Vagina (tissue), 2 donors: Measurements from ENCODE around the gene MYO1E.

ENCODE experiments used
- CTCF ChIP-seq, 3 experiments: fragments of 450-650 bp in 2 of 3; fragments of 200-600 bp in 1 of 3; sonication (generic) in 1 of 3; IDR thresholded peaks; one replicate each; pipeline ENCODE4 v1.5.1; 2017 to 2019; ENCODE audit warnings: antibody characterized with exemption in 3 of 3, mild to moderate bottlenecking in 2 of 3, moderate library complexity in 2 of 3
- POLR2A ChIP-seq, 2 donors: fragments of 450-650 bp; IDR thresholded peaks; one replicate each; pipeline ENCODE4 v1.6.1; 2017; ENCODE audit warnings: antibody characterized with exemption in 2 of 2, mild to moderate bottlenecking in 2 of 2, moderate library complexity in 2 of 2
- POLR2AphosphoS5 ChIP-seq, 2 donors: sonication (generic); formaldehyde crosslinking; IDR thresholded peaks; one replicate each; pipeline ENCODE4 v1.9.0; 2017; ENCODE audit warnings: antibody characterized with exemption in 2 of 2, mild to moderate bottlenecking in 2 of 2, low read depth in 1 of 2; ENCODE audit not compliant: insufficient read depth in 1 of 2

GRCh38 chr15:59281699-59282098 lies 91.0 kb downstream of the MYO1E start:
- TF ChIP-seq POLR2AphosphoS5 (IDR thresholded peaks at IDR 0.05; ENCODE audit: insufficient read depth in 1 of 2, low read depth in 1 of 2) = no peak
- TF ChIP-seq CTCF (IDR thresholded peaks at IDR 0.05) = no peak
- TF ChIP-seq POLR2A (IDR thresholded peaks at IDR 0.05) = no peak
